Measurements from ENCODE around the gene HNRNPU. TPM values are rescaled to one million over a fixed set of nuclear protein-coding genes. Genes with fewer than 3 reads are reported as not detected.

HNRNPU gene
- polyA plus RNA-seq, 2 of the 4 experiments (the other 2 are of a cell fraction): 449 to 529 TPM

DNA sequence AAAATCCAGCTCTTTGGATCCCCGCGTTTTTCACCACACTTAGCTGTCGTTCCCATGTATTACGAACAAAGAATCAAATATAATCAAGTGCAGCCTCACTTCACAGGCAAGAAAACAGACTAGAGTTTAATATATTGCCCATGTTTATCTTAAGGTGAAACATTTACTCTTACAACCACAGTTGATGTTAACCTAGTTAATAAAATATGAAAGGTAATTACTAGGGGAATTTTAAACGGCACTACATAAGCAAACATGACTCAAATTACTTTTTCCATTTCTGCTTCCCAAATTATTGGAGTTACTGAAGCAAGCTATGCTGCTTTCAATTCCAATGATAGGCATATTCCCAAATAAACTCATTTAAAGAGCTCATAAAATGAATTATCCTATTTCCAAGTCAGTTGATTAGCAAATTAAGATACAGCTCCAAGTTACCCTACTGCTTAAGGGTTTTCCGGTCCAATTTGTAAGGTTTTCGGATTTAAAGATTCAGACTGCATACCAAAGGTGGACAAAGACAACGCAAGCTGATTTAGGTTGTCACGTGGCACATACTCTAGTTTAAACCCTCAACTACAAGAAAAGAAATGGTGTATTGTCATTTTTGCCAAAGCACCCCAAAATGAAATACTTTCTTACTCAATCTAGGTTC, 22.9 kb downstream of the HNRNPU start:
- TF ChIP-seq, protein P1, sequence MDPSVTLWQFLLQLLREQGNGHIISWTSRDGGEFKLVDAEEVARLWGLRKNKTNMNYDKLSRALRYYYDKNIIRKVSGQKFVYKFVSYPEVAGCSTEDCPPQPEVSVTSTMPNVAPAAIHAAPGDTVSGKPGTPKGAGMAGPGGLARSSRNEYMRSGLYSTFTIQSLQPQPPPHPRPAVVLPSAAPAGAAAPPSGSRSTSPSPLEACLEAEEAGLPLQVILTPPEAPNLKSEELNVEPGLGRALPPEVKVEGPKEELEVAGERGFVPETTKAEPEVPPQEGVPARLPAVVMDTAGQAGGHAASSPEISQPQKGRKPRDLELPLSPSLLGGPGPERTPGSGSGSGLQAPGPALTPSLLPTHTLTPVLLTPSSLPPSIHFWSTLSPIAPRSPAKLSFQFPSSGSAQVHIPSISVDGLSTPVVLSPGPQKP (IDR thresholded peaks at IDR 0.05; ENCODE audit: low read depth, low read length): no peak
- TF ChIP-seq ZFP36 (IDR thresholded peaks at IDR 0.05; ENCODE audit: borderline replicate concordance, partially characterized antibody) (no peak), ZSCAN20 (CRISPR knock-in tag; IDR thresholded peaks at IDR 0.05) (no peak), POLR2A (IDR thresholded peaks at IDR 0.05; ENCODE audit: low read length) (no peak), MAZ (IDR thresholded peaks at IDR 0.05; ENCODE audit: borderline replicate concordance, low read depth, low read length) (no peak), ATOH8 (CRISPR knock-in tag; IDR thresholded peaks at IDR 0.05; ENCODE audit: low read depth) (no peak), EP300 (IDR thresholded peaks at IDR 0.05) (no peak), TP53 (CRISPR knock-in tag; IDR thresholded peaks at IDR 0.05) (no peak), KDM5A (IDR thresholded peaks at IDR 0.05) (no peak)
- POLR2A ChIA-PET: interaction anchor here (0.6 kb wide), 1 partner anchor 130 kb away, joined by 6 read pairs; no protein-coding TSS in a partner anchor
- Histone ChIP-seq H3K4me2 (0 out of 3 replicates have a peak overlapping the region, but pooled peaks have one; percentile 11), H3K9me3 (no peaks in the 10 kb centered on the region), H3K27ac (no peak overlapping the region), H3K4me1 (peaks cover 50% of the 10 kb centered on the region; the same call in 2 of the 3 replicates), H3K4me3 (no peak overlapping the region)
- DNase-seq (ENCODE audit: low read depth in 1 of 2, low spot score in 1 of 2) (no peak), FAIRE-seq (no peak), ATAC-seq (no peak)
- WGBS (ENCODE audit: missing lambda C conversion rate): 80% methylated on average over 9 of the region's 9 CpGs
- CTCF ChIA-PET: interaction anchor here (0.9 to 1.1 kb wide), 2 partner anchors 20 to 23 kb away, joined by 3 to 4 read pairs; partner anchors contain the start of gene HNRNPU

DNA sequence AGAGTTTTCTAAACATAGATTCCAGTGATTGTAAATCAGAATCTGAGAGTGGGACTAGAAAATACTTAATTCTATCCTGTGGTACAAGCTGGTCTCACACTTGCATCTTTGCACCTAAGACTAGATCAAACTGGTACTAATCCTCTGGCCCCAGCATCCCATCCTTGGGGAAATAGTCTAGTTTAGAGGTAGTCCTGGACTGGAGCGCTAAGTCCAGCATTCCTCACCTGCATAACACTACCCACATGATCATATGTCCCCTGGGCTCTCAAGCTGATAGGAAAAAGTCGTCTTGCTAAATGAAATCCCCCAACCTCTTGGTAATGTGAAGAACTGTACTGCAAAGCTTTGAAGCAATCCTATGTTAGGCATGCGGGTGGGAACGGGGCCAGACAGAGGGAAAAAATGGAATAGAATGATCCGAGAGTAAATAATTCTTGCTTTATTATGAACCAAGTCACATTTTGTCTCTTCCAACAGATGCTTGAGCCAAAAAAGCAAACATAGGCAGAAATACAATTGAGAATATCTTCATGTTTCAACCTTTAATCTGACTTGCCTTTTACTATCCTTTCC, 24.0 kb downstream of the HNRNPU start:
- Histone ChIP-seq H3K9me3 (no peaks in the 10 kb centered on the region), H3K27ac (no peak overlapping the region), H3K4me2 (no peak overlapping the region), H3K4me1 (peaks cover 50% of the 10 kb centered on the region; the same call in 2 of the 3 replicates), H3K4me3 (no peak overlapping the region)
- POLR2A ChIA-PET: interaction anchor here (1.8 kb wide), 1 partner anchor 10 kb away, joined by 5 read pairs; no protein-coding TSS in a partner anchor
- ATAC-seq (no peak), DNase-seq (ENCODE audit: low read depth in 1 of 2, low spot score in 1 of 2) (no peak), FAIRE-seq (no peak)
- WGBS (ENCODE audit: missing lambda C conversion rate): 74% methylated on average over 5 of the region's 5 CpGs
- TF ChIP-seq GATA3 (IDR thresholded peaks at IDR 0.05; ENCODE audit: borderline replicate concordance) (no peak), JUN (IDR thresholded peaks at IDR 0.05) (0 out of 5 replicates have a peak, but pooled peaks of 1 of the 2 experiments have one; percentile 4), POLR2AphosphoS2 (conservative IDR thresholded peaks at IDR 0.05; ENCODE audit: low read length) (0 out of 2 replicates have a peak, but pooled peaks have one; percentile 62)
- CTCF ChIA-PET: interaction anchor here (1.0 to 1.3 kb wide), 4 partner anchors 8 to 202 kb away, joined by 3 to 7 read pairs (median 3); partner anchors contain the start of gene HNRNPU

DNA sequence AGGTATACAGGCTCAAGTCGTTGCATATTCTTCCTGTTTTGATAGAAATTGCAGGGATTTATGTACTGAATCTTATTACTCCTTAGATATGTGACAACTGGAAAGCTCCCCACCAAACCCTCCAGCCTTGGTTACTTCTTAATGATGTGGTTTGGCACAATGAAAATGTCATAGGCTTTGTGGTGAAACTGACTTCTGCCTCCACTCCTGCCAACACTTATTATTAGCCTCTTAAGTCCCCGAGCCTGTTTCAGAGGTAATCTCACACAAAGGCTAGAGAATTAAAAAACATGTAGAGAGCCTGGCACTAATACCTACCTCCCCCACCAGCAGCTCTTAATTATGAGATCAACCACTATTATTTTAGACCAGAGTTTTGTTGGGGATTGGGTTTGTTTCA, 24.7 kb downstream of the HNRNPU start:
- no peak overlapping the region for H3K4me2 ChIP-seq
- DNase-seq (ENCODE audit: low read depth in 1 of 2, low spot score in 1 of 2) (no peak), ATAC-seq (no peak), FAIRE-seq (no peak)
- H3K4me1 ChIP-seq: peaks cover 50% of the 10 kb centered on the region; the same call in 2 of the 3 replicates
- CTCF ChIA-PET: interaction anchor here (1.0 to 1.3 kb wide), 3 partner anchors 8 to 203 kb away, joined by 3 to 7 read pairs (median 3); no protein-coding TSS in a partner anchor
- POLR2A ChIA-PET: interaction anchor here (0.6 to 1.8 kb wide), 2 partner anchors 11 to 17 kb away, joined by 3 to 5 read pairs; no protein-coding TSS in a partner anchor
- TF ChIP-seq POLR2A (IDR thresholded peaks at IDR 0.05; ENCODE audit: low read length) (no peak), HOXB5 (CRISPR knock-in tag; IDR thresholded peaks at IDR 0.05) (no peak), CEBPB (IDR thresholded peaks at IDR 0.05) (no peak), ZC3H11A (IDR thresholded peaks at IDR 0.05) (no peak), ZFP36 (IDR thresholded peaks at IDR 0.05; ENCODE audit: borderline replicate concordance, partially characterized antibody) (peak; percentile 55), RFX5 (IDR thresholded peaks at IDR 0.05) (no peak), SMC3 (IDR thresholded peaks at IDR 0.05) (no peak), RNF2 (IDR thresholded peaks at IDR 0.05; ENCODE audit: borderline replicate concordance, low read depth) (no peak), ZNF302 (CRISPR knock-in tag; IDR thresholded peaks at IDR 0.05) (no peak), JUN (IDR thresholded peaks at IDR 0.05) (0 out of 5 replicates have a peak, but pooled peaks of 1 of the 2 experiments have one; percentile 6), CBX8 (IDR thresholded peaks at IDR 0.05) (no peak), NR3C1 (IDR thresholded peaks at IDR 0.05) (no peak)
- TF ChIP-seq, protein P2, sequence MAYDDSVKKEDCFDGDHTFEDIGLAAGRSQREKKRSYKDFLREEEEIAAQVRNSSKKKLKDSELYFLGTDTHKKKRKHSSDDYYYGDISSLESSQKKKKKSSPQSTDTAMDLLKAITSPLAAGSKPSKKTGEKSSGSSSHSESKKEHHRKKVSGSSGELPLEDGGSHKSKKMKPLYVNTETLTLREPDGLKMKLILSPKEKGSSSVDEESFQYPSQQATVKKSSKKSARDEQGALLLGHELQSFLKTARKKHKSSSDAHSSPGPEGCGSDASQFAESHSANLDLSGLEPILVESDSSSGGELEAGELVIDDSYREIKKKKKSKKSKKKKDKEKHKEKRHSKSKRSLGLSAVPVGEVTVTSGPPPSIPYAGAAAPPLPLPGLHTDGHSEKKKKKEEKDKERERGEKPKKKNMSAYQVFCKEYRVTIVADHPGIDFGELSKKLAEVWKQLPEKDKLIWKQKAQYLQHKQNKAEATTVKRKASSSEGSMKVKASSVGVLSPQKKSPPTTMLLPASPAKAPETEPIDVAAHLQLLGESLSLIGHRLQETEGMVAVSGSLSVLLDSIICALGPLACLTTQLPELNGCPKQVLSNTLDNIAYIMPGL (CRISPR knock-in tag; IDR thresholded peaks at IDR 0.05; ENCODE audit: borderline replicate concordance): no peak
- TF ChIP-seq, protein P1 (IDR thresholded peaks at IDR 0.05; ENCODE audit: low read depth, low read length): no peak
- H3K9me3 ChIP-seq: no peaks in the 10 kb centered on the region
- 75% methylated on average over 2 of the region's 2 CpGs for WGBS (ENCODE audit: missing lambda C conversion rate)
- no peak overlapping the region for H3K27ac ChIP-seq
- no peak overlapping the region for H3K4me3 ChIP-seq

Measured in A549 (cell line).